OCI-M1 (cell line): ENCODE results near the gene ARFIP1.

Experiments used
- DNase-seq: peaks from one replicate; lab custom pipeline; 2025; lab: John Stamatoyannopoulos, UW

ARFIP1 gene

DNA sequence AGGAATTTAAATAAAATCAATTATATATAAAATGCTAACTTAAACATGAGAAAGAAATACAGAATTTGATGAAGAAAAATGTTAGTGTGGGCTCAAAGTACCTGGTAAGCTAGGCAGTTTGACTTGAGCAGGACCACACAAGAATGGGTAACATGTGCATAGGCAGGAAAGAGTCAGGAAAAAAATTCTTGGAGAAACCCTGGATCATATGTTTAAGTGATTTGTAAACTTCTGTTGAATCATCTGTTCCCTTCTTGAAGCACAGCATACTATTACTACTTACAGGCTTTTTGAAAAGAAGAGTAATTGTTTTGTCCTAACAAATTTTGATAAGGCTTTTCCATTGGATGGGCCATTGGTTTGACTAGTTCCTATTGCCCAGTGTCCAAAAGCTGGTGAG lies 118.9 kb downstream of the ARFIP1 start:
- no peak for DNase-seq

DNA sequence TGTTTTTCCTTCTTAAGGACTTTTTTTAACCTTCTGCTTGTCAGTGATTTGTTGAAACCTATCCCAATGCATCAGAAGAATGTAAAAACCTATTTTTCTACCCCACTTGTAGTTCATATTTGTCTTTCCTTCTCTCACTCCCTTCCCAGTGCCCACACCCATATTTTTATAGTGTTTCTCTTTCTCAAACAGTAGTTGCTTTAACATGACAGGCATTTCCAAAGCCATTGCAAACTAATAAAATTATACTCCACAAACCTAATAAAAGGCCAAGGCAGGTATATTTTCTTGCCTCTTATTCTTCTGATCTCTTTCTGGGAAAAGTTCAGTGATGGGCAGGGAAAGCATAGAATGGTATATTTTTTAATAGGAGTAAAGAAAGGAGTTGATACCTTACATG lies 120.6 kb downstream of the ARFIP1 start:
- no peak for DNase-seq

DNA sequence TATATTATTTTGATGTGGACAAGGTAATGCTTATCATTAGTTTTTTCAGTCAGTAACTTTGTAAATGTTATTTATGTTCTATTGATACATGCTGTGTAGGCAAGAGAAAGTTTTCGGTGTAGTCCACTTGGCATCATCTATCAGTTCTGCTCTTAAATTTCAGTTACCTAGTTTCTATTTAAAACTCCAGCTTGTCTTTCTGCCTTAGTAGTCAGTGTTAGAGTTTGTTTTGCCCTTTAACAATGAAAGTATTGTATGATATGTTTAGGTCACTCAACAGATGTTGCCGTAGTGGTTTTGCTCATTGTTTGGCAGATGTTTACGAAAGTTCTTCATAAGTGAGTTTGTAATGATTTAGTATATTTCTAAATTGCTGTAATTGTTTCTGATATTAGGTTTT lies 121.5 kb downstream of the ARFIP1 start:
- no peak for DNase-seq

DNA sequence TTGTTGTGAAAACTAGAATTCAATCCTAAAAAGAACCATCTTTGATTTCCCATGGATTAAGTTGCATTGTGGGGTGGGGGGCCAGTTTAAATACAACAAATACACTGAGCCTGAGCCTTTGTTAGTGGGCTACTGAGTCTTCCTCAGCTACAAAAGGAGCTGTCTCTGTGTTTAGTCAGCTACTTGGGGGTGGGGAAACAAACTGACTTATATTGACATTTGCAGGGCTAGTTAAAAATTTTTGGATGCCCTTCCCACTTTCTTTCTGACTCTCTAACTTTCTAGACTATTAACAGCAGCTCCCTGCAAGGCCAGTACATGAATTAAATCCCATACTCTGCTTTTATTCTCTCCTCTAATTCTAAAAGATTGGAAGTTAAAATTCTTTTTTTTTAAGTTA lies 123.9 kb downstream of the ARFIP1 start:
- DNase-seq, result no peak

DNA sequence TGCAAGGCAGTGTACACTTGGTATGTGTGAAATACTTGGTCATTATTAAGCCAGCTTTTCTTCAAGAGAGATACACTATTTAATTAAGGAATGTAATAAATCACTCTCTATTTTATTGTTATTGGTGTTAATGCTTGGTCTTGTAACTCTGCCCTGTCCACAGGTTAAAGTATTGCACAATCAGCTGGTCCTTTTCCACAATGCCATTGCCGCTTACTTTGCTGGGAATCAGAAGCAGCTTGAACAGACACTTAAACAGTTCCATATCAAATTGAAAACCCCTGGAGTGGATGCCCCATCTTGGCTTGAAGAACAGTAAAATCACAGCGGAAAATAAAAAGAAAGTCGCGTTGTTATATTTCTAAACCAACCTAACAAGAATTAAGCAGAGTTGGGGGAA lies 130.1 kb downstream of the ARFIP1 start:
- no peak for DNase-seq

DNA sequence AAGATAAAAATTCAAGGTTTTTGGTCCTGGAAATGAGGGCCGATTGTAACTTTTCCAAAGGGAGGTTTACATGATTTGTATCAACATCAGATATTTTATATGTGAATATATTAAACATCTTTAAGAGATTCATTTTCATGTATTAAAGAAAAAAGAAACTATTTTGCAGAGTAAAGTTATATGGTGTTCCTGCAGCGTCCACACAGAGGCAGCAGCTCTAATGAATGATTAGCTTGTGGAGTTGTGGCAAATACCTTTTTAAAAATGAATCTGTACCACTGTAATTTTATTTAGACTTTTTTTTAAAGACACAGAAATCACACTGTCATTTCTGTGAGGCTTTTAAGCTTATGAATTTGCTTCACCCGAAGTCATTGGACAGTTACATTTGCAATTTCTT lies 130.8 kb downstream of the ARFIP1 start:
- DNase-seq, result no peak

DNA sequence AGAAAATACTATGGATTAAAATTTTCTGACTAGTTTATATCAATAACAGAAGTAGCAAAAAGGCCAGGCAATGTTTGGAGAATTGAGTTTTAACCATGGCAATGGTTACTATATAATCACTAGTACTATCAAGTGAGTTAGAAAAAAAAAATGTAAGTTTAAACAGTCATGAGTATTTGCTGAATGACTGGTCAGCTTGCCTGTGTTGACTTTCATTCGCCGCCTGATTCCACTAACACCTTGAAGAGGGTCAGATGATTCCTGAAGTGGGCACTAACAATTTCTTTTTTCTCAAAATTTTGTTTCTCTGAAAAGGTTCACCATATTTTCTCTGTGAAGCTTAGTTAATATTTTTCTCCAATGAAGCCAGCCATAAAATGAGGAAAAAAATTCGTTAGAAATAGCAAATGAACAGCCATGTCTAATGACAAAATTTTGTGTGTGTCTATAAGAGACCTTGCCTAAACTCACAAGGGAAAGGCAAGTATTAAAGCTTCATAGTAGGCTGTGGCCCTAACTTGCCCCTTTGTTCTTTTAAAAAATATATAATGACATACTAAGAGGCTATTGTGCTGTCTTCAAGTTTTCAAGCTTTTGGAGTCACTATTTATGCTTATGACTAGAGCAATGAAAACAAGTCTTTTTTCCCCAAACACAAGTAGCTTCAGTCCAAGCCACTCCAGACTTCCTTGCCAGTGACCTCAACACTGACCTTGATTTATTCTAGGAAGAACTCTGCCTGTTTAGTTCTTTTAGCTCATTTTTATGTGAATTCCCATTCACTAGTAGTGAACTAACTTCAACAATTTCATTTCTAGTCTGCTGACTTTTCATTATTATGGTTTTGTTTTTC lies 138.0 kb downstream of the ARFIP1 start:
- no peak for DNase-seq

DNA sequence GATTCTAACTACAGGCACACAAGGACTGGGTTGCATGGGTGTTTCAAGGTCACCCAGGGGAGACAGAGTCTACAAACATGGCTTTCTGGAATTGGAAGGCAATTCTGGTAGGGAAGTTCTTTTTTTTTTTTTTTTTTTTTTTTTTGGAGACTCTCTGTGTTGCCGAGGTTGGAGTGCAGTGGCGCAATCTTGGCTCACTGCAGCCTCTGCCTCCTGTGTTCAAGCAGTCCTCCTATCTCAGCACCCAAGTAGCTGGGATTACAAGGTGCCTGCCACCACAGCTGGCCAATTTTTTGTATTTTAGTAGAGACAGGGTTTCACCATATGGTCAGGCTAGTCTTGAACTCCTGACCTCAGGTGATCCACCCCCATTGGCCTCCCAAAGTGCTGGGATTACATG lies 140.1 kb downstream of the ARFIP1 start:
- DNase-seq, result no peak

DNA sequence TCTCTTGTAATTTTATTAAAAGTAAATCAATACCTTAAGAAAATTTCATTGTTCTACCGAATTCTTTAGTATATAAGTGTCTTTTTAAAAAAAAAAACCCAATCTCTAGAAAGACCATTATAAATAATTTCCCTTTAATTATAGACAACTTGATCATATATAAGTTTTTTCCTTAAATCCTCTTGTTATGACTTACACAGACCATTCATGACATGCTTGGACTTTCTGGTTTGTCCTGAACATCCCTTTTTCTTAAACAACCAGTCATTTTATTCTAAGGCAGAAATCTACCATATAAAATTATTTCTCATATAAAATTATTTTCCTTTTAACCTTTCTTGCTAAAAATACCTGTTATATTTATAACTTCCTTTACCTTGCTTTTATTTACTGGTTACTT lies 141.0 kb downstream of the ARFIP1 start:
- peak; percentile 81 for DNase-seq

DNA sequence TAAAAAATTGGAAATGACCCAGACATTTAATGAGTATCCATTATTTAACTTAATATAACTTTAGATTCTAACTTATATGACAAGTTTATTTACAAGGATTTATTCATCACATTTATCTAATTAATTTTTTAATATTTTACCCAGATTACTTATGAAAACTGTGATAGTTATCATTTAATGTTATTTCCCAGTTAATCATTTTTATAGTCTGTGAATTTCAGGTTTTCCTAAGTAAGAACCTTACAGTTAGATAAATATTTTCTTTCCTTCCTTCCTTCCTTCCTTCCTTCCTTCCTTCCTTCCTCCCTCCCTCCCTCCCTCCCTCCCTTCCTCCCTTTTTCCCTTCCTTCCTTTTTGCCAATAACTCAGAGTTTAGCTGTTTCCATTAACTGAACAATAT lies 141.5 kb downstream of the ARFIP1 start:
- no peak for DNase-seq

DNA sequence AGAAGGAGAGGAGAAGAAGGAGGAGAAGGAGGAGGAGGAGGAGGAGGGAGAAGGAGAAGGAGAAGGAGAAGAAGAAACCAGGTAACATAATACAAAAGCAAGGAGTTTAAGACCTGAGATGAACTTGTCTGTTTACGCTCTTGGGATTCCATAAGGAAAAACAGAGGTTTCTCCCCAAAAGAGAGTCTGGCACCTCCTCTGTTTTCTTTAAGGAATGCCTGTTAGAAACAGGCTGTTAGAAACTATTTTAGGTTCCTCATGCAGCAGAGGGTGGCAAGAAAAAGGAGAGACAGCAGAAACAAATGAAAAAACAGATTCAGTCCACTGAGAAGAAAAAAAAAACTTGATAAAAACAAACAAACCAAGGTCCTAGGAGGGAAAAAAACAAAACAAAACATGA lies 146.1 kb downstream of the ARFIP1 start:
- DNase-seq, result no peak

DNA sequence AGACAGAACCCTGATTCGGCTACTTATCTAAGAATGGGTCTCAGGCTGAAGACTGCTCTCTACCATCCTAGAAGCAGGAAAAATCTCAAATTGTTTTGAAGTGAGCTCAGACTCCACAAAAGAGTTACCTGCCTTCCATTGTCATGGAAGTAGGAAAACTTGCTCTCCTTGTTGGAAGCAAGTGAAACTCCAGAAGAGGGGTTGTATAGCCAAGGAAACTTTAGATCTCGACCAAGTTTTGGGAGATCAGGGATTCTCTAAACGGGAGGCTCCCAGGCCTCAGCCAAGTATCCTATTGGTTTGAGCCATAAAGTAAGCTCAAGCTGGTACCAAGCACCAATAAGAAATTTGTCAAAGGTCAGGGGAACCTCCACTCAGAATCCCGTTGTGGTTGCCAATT lies 147.2 kb downstream of the ARFIP1 start:
- DNase-seq, result no peak

DNA sequence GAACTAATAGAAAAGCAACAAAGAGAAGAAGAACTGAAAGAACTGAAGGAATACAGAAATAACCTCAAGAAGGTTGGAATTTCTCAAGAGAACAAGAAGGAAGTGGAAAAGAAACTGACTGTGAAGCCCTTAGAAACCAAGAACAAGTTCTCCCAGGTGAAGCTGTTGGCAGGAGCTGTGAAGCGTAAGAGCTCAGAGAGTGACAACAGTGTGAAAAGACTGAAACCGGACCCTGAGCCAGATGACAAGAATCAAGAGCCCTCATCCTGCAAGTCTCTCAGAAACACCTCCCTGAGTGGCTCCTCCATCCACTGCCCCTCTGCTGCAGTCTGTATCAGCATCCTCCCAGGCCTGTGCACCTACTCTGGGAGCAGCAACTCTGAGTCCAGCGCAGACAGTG lies 148.0 kb downstream of the ARFIP1 start:
- DNase-seq, result no peak

DNA sequence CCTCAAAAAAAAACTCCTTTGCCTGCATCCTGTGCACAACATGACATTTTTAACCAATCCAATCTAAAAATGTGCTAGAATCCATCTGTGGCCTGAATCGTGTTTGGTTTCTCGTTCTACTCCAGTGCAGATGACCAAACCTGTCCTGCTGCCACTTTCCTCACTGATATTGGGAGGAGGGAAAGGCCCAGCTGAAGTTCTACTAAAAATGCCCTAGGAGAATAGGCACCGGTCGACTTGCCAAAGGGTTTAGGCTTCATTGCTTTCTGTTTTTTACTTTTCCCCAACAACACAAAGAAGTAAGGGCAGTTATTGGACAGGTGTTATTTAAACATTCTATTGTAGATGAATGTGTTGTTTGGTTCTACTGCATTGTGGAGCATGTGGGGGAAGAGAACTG lies 148.5 kb downstream of the ARFIP1 start:
- DNase-seq, result no peak

DNA sequence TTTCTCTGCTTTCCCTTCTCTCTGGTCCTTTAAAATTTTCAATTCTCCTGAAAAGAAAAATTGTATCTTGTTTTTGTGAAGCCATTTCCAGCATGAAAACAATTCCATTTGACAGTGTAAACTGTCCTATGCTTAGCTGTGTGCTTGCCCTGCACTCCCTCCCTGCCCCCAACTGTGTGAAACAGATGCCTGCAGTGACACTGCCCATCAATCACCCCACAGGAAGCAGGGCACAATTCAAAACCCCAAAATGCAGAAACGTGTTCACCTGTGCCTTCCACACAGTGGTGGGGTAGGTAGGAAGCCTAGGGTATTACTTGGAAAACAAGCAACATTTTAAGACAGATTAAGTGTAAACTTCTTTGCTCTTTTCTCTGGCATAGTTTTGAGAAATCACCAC lies 150.1 kb downstream of the ARFIP1 start:
- no peak for DNase-seq

DNA sequence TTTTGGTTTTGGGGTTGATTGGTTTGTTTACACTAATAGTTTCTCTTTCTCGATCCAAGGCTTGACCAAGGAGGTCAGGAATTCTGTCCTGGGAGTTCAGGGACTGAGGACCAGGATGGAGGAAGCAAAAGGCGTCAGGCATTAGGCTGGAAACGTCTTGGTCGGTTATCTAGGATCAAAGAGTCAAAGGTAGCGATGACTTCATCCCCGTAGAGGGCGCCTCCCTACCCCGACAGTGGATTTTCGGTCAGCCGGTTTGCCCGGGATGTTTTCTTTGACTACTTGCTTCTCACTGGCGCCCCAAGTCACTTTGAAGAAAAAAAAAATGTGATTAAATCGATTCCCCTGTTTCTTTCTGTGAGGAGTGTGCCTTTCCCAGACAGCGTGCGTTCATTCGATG lies 155.4 kb downstream of the ARFIP1 start:
- DNase-seq, result peak; percentile 61

DNA sequence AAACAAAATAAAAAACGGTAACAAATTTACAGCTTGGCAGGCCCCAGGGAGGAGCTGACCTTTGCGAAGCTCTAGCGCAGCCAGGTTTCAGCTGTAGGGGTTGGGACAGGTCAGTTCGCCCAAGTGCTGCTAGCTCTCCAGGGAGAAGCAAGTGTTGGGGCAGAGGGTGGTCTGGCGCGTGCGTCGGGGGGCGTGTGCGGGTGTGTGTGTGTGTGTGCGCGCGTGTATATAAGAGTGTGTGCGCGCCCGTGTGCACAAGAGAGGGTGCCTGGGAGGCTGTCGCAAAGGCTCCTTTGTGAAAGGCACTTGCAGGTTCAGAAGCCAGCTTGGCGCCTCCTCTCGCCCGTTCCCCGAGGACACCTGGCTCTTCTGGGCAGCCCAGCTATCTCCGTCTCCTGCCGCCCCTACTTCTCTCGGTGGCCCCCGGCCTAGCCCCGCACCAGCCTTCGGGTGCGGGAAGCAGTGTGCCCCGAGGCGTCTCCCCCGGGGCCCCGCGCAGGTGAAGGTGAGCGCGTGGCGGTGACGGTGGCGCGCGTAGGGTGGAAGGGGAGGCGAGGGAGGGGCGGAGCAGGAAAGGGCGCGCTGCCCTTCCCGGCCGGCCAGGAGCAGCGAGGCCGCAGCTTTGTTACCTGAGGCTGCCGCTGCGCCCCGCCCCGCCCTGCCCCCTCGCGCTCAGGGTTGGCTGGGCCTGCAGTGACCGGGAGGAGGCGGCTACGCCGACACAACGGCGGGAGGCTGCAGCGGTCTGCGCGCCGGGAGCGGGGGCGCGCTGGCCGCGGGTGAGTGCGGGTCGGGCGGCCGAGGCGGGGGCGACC lies 156.1 kb downstream of the ARFIP1 start, which contains the start of gene FHDC1:
TSS of gene FHDC1 (plus strand) at position 693 of the 815 bp plus-strand sequence. CDS start 6,735 bp downstream, outside the sequence.
- no peak for DNase-seq

DNA sequence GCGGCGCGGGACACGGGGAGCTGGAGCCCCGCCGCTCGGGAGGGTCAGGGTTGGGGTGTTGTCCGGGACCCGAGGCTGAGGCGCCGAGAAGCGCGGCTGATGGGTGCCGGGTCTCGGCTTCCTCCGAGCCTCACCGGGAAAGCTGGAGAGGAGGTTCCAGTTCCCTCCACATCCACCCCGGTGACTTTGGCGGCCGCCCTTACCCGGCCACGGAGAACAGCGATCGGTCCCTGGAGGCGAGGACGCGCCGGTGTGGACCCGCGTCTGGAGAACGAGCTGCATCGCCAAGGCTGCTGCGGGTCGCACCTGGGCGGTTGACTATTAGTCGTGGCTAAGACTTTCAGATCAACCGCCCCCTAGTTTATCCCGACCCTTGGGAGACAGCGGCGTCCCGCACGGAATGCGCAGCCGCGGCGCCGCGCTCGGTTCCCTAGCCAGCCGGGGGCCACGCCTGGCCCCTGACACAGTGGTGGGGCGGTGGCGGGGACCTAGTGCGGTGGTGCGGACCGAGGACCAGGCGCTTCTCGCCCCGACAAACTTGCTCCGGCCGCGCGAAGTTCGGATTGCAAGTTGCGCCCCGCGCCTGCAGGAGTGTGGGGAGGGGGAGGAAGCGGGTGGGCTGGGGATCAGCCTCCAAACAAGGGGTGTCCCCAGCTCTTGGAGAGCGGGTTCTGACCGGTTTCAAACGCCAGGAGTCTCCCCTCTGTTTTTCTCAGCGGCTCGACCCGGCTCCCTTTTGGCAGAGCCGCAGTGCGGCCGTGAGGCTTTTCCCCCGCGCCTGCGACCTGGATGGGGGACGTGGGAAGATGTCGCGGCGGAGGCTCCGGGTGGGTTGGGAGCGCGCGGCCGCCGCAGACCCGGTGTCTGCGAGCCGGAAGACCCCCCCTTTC lies 156.9 kb downstream of the ARFIP1 start:
- peak; percentile 38 for DNase-seq

DNA sequence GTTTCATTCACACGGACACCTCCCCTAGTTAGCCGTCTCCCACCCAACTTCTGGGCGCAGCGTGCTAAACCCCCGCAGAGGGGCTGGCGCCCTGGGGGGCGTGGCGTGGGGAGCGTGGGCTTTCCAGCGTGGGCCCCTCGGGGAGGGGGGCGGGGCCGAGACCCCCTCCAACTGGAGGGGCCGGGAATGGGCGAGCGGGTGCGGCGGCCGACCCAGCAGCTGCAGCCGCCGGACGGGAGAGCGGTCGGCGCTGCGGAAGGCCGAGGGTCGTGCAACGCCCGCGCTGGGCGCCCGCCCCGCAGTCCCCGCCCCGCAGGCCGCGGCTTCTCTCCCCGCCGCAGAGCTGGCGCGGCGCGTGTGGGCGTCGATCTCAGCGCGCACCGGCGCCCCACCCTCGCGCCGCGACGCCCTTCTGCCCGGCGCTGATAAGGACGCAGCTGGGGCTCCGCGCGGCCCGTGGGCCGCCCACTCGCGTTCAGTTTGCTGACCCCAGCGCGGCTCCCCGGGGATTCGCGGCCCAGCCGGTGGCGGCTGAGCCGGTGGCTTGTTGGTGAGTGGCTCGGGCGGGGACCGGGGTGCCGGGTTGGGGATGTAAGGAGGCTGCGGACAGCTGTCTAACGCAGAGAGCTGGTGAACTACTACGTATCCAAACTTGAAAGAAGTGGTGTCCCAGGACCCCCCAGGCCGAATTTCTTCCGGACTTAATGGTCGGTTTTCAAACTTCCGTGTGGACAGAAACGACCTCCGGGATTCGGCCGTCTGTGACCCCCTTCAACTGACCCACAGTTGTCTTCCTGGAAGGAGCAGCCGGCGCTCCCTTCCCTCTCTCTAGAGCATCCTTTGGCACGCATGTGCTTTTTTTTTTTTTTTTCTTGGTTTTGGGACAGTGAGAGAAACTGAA lies 157.8 kb downstream of the ARFIP1 start:
- peak; percentile 80 for DNase-seq

DNA sequence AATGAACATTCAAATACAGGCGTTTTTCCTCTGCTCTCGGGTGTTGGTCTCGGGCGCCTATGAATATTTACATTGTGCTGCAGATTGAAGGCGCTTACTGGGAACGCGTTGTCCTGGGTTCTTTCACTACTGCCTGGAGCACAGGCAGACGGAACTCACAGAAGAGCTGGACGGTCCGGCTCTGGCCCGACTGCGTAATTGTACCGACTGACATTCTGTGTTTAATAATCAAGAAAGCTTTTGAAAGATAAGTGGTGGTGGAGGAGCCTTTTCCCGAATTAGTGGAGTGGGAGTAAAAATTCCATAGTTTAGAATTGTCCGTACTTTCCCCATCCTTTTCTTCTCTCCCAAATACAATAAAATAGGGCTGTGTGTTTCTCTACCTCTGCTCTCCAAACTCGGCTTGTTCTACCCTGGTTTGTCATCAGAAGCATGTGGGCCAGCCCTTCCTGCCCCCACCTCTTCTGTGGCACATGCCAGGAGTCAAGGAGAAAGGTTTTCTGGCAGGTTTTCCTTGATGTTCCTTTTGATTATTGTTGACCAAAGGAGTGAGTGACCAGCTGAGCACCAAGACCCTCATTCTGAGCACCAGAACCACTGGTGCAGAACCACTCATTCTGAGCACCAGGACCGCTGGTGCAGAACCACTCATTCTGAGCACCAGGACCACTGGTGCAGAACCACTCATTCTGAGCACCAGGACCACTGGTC lies 158.6 kb downstream of the ARFIP1 start:
- no peak for DNase-seq

DNA sequence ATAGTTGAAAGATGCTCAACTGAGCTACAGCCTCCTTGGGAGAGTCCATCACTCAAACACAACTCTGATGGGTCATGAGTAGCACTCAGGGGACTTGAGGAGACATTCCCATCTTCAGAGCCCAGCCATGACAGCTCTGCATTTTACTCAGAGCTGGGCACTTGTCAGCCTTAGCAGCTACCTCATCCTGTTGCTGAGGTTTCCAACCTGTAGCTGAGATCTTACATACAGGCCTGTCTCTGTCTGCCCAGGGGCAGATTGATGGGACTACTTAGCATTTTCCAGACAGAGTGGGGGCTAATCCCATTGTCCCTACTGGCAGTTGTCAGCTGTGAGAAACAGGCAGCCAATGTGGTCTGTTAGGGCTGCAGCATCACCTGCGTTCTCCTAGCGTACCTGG lies 159.9 kb downstream of the ARFIP1 start:
- DNase-seq, result no peak
